GM23338 (cell line): ENCODE results near the gene ZNF507. TPM values are rescaled to one million over a fixed set of nuclear protein-coding genes. Genes with fewer than 3 reads are reported as not detected.

ENCODE experiments used
- ATAC-seq: fragments of 200-7000 bp; cut with Tn5 transposase; 3 replicates; pipeline ENCODE4 v1.9.1; 2020
- DNase-seq: peaks from one replicate; pipeline ENCODE4 v3.0.0-alpha.2; 2015; ENCODE audit warnings: low spot score
- H2AFZ ChIP-seq: fragments of 200-600 bp; sonication (generic); 2 replicates; pipeline ENCODE4 v1.8.0; 2016; ENCODE audit warnings: antibody characterized with exemption, mild to moderate bottlenecking, moderate library complexity
- H3F3A ChIP-seq: fragments of 200-600 bp; sonication (generic); replicated peaks from 2 replicates; pipeline ENCODE4 v1.8.0; 2017; ENCODE audit warnings: antibody characterized with exemption, mixed run types, low read depth
- H3K27ac ChIP-seq: fragments of 200-600 bp; sonication (generic); 2 replicates; pipeline ENCODE4 v1.6.1; 2016; ENCODE audit warnings: low read depth
- H3K27me3 ChIP-seq: fragments of 200-600 bp; sonication (generic); 2 replicates; pipeline ENCODE4 v1.8.0; 2016; ENCODE audit warnings: mild to moderate bottlenecking, mixed run types, moderate library complexity; ENCODE audit not compliant: insufficient read depth
- H3K36me3 ChIP-seq: fragments of 200-600 bp; sonication (generic); 2 replicates; pipeline ENCODE4 v1.8.0; 2016; ENCODE audit warnings: mild to moderate bottlenecking; ENCODE audit not compliant: insufficient read depth
- H3K4me1 ChIP-seq: fragments of 200-600 bp; sonication (generic); 2 replicates; pipeline ENCODE4 v1.8.0; 2016; ENCODE audit warnings: mild to moderate bottlenecking, moderate library complexity; ENCODE audit not compliant: insufficient read depth
- H3K4me2 ChIP-seq: fragments of 200-600 bp; sonication (generic); 2 replicates; pipeline ENCODE4 v1.7.1; 2017; ENCODE audit warnings: mixed run types
- H3K4me3 ChIP-seq: fragments of 200-600 bp; sonication (generic); 2 replicates; pipeline ENCODE4 v1.6.1; 2016; ENCODE audit warnings: mixed run types
- H3K79me2 ChIP-seq: fragments of 200-600 bp; sonication (generic); replicated peaks from 2 replicates; pipeline ENCODE4 v1.8.0; 2017; ENCODE audit warnings: mild to moderate bottlenecking; ENCODE audit not compliant: insufficient read depth
- H3K9me2 ChIP-seq: fragments of 200-600 bp; sonication (generic); 2 replicates; pipeline ENCODE4 v1.8.0; 2017; ENCODE audit not compliant: insufficient read depth
- H4K20me1 ChIP-seq: fragments of 200-600 bp; sonication (generic); replicated peaks from 2 replicates; pipeline ENCODE4 v1.8.0; 2017; ENCODE audit warnings: mild to moderate bottlenecking; ENCODE audit not compliant: insufficient read depth
- H3K27ac Mint-ChIP-seq: 2 replicates; pipeline ENCODE4 v1.8.0; 2020; ENCODE audit warnings: inconsistent platforms, mild to moderate bottlenecking, moderate library complexity, mixed read lengths
- H3K27me3 Mint-ChIP-seq: 3 replicates; pipeline ENCODE4 v1.8.0; 2022; ENCODE audit warnings: low read depth, mild to moderate bottlenecking, moderate library complexity, mixed read lengths, inconsistent platforms; ENCODE audit not compliant: insufficient read depth, poor library complexity
- H3K36me3 Mint-ChIP-seq: 3 replicates; pipeline ENCODE4 v1.8.0; 2021; ENCODE audit warnings: low read depth, mild to moderate bottlenecking, inconsistent platforms, moderate library complexity, mixed read lengths
- H3K4me1 Mint-ChIP-seq: 3 replicates; pipeline ENCODE4 v1.8.0; 2020; ENCODE audit warnings: mild to moderate bottlenecking, inconsistent platforms, mixed read lengths
- H3K4me3 Mint-ChIP-seq: 3 replicates; pipeline ENCODE4 v1.8.0; 2021; ENCODE audit warnings: moderate library complexity, mild to moderate bottlenecking, inconsistent platforms, mixed read lengths
- H3K9me3 Mint-ChIP-seq: 3 replicates; pipeline ENCODE4 v1.8.0; 2020; ENCODE audit warnings: moderate library complexity, mild to moderate bottlenecking, inconsistent platforms, mixed read lengths
- CREB1 ChIP-seq: fragments of 250-450 bp; sonication (Bioruptor Pico); IDR thresholded peaks from 2 replicates; pipeline ENCODE4 v1.5.0; 2020; ENCODE audit warnings: low read depth, mild to moderate bottlenecking, moderate library complexity
- CTCF ChIP-seq, 2 experiments: fragments of 200-600 bp in 1 of 2; sonication (generic) in 1 of 2; conservative IDR thresholded peaks; 2 replicates each; pipeline versions ENCODE4 v1.5.1 to v1.6.1; 2016 to 2017; ENCODE audit warnings: antibody characterized with exemption in 2 of 2, low read depth in 2 of 2, mild to moderate bottlenecking in 2 of 2, moderate library complexity in 1 of 2
- ETS1 ChIP-seq: IDR thresholded peaks from 2 replicates; pipeline ENCODE4 v1.6.1; 2016; ENCODE audit warnings: antibody characterized with exemption
- EZH2 ChIP-seq: fragments of 200-600 bp; sonication (generic); IDR thresholded peaks from one replicate; pipeline ENCODE4 v1.8.0; 2017; ENCODE audit warnings: antibody characterized with exemption, mild to moderate bottlenecking, low read depth; ENCODE audit not compliant: unreplicated experiment
- EZH2phosphoT487 ChIP-seq: fragments of 200-600 bp; sonication (generic); IDR thresholded peaks from one replicate; pipeline ENCODE4 v1.8.1; 2018; ENCODE audit warnings: antibody characterized with exemption; ENCODE audit not compliant: unreplicated experiment
- JUNB ChIP-seq: IDR thresholded peaks from one replicate; pipeline ENCODE4 v1.6.1; 2016; ENCODE audit warnings: antibody characterized with exemption; ENCODE audit not compliant: unreplicated experiment
- NANOG ChIP-seq: IDR thresholded peaks from 2 replicates; pipeline ENCODE4 v1.6.1; 2016; ENCODE audit warnings: antibody characterized with exemption, borderline replicate concordance
- POLR2AphosphoS5 ChIP-seq: IDR thresholded peaks from 2 replicates; pipeline ENCODE4 v1.6.1; 2016; ENCODE audit warnings: antibody characterized with exemption, low read depth
- REST ChIP-seq: IDR thresholded peaks from one replicate; pipeline ENCODE4 v1.6.1; 2018; ENCODE audit warnings: antibody characterized with exemption; ENCODE audit not compliant: unreplicated experiment
- STAT1 ChIP-seq: IDR thresholded peaks from one replicate; pipeline ENCODE4 v1.6.1; 2016; ENCODE audit warnings: antibody characterized with exemption; ENCODE audit not compliant: unreplicated experiment
- ZNF114 ChIP-seq: fragments of 250-450 bp; sonication (Bioruptor Pico); IDR thresholded peaks from 2 replicates; pipeline ENCODE4 v1.5.0; 2020; ENCODE audit warnings: mild to moderate bottlenecking, moderate library complexity
- ZNF331 ChIP-seq: fragments of 250-450 bp; sonication (Bioruptor Pico); IDR thresholded peaks from 2 replicates; pipeline ENCODE4 v1.5.0; 2020; ENCODE audit warnings: low read depth, mild to moderate bottlenecking, moderate library complexity
- ZNF462 ChIP-seq: fragments of 250-450 bp; sonication (Bioruptor Pico); IDR thresholded peaks from 2 replicates; pipeline ENCODE4 v1.5.0; 2020; ENCODE audit warnings: mild to moderate bottlenecking, moderate library complexity
- polyA plus RNA-seq: library from polyadenylated mRNA; unstranded; fragments of >200 nt; fragmentation: Nextera tagmentation; extraction: Ambion mirVana; gene quantifications from 2 replicates; pipeline ENCODE4 v1.2.1, GENCODE V29; 2016
- total RNA-seq: library from RNA; depleted of rRNA; stranded (reverse); fragments of >200 nt; shearing (Covaris generic); gene quantifications from 2 replicates; pipeline ENCODE4 v1.2.3, GENCODE V29; 2014

Gene ZNF507
- total and polyA plus RNA-seq, 2 experiments from 2014 or later, result 10.4 to 23.4 TPM

- H3K27me3 Mint-ChIP-seq, result peaks cover 7% of the 10 kb centered on the region
- no peak for ATAC-seq
- TF ChIP-seq ETS1 (no peak), EZH2 (no peak), ZNF331 (no peak), POLR2AphosphoS5 (no peak), EZH2phosphoT487 (no peak), ZNF462 (CRISPR knock-in tag) (no peak), NANOG (no peak), JUNB (no peak), REST (no peak), STAT1 (no peak), CREB1 (CRISPR knock-in tag) (no peak), ZNF114 (no peak), CTCF (conservative IDR thresholded peaks at IDR 0.05; ENCODE audit: low read depth in 2 of 2) (no peak)
- no peaks in the 10 kb centered on the region for H4K20me1 ChIP-seq
- no peak overlapping the region for H3K4me3 Mint-ChIP-seq
- H3K36me3 Mint-ChIP-seq, result no peaks in the 10 kb centered on the region
- H2AFZ ChIP-seq, result no peak overlapping the region
- H3K27me3 ChIP-seq, result no peaks in the 10 kb centered on the region
- no peaks in the 10 kb centered on the region for H3K79me2 ChIP-seq
- H3K4me2 ChIP-seq, result no peak overlapping the region
- no peak overlapping the region for H3K27ac Mint-ChIP-seq
- H3K9me2 ChIP-seq, result no peaks in the 10 kb centered on the region
- no peak for DNase-seq
- H3K4me1 ChIP-seq, result no peaks in the 10 kb centered on the region
- peaks cover 5% of the 10 kb centered on the region; the same call in 2 of the 3 replicates for H3K4me1 Mint-ChIP-seq
- no peaks in the 10 kb centered on the region for H3K36me3 ChIP-seq
- H3K4me3 ChIP-seq, result no peak overlapping the region
- H3K9me3 Mint-ChIP-seq, result no peaks in the 10 kb centered on the region
- no peak overlapping the region for H3K27ac ChIP-seq
- no peaks in the 10 kb centered on the region for H3F3A ChIP-seq
Measured at GRCh38 chr19:32330213-32330857, 15.1 kb upstream of the ZNF507 start.
